GM18951 (cell line): ENCODE results near the gene ITGA3.

ENCODE experiments used
- POLR2A ChIP-seq: IDR thresholded peaks from 4 replicates; pipeline ENCODE4 v1.6.1; 2011; ENCODE audit warnings: mild to moderate bottlenecking; ENCODE audit not compliant: insufficient read length, insufficient read depth; ENCODE audit errors: extremely low read depth
- in situ Hi-C: fragments of 300-500 bp; cut with MboI; formaldehyde crosslinking; loops from one replicate; pipeline ENCODE4 v1.12.0; 2022; ENCODE audit warnings: low sequenced_read_pairs, mixed read lengths, inconsistent platforms; ENCODE audit not compliant: unreplicated experiment

Gene ITGA3

GRCh38 chr17:50063561-50064252 is 7.8 kb downstream of the ITGA3 start:
- in situ Hi-C loops, result no loop called here
- no peak for TF ChIP-seq POLR2A

DNA sequence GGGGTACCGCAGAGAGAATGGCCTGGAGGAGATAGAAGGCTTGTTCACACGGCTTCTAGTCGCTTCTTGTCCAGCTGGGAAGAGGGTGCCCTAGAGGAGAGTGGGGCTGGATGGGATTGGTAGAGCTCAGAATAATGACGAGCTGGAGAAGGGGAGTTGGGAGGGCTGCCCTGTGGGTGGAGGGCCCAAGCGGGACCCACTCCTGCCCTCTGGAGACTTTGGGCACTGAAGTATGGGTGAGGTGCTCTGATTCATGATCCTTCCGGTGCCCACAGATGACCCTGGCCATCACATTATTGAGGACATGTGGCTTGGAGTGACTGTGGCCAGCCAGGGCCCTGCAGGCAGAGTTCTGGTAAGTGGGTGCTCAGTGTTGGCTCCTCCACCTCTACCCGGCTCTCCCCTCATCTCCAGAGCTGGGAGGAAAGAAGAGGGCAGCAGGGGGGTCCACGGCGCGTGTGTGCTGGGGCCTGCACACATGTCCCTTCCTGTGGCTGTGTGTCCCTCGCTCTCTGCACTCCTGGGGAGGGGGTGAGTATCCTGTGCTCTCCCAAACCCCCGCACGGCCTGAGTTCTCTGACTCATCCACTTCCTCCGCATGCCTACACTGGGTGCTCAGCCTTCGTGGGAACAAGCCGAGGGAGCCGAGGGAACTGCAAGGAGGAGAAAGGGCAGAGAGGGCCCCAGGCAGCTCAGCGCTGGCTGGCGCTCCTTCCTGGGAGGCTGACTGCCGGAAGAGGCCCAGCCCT is 8.5 kb downstream of the ITGA3 start:
- TF ChIP-seq POLR2A, result no peak
- in situ Hi-C loops, result no loop called here

GRCh38 chr17:50065056-50065455 is 9.1 kb downstream of the ITGA3 start:
- in situ Hi-C loops, result no loop called here
- no peak for TF ChIP-seq POLR2A

- TF ChIP-seq POLR2A, result no peak
- in situ Hi-C loops, result no loop called here
These were observed 11.1 kb downstream of the ITGA3 start for GRCh38 chr17:50066995-50067394.

GRCh38 chr17:50067996-50068395 is 12.1 kb downstream of the ITGA3 start:
- no peak for TF ChIP-seq POLR2A
- in situ Hi-C loops, result no loop called here

- in situ Hi-C loops, result no loop called here
- TF ChIP-seq POLR2A, result no peak
These were observed 15.2 kb downstream of the ITGA3 start for GRCh38 chr17:50070908-50071680.

- in situ Hi-C loops, result no loop called here
These were observed 15.8 kb downstream of the ITGA3 start for GRCh38 chr17:50071692-50072091.

GRCh38 chr17:50072130-50072529 is 16.2 kb downstream of the ITGA3 start:
- no peak for TF ChIP-seq POLR2A
- in situ Hi-C loops, result no loop called here

More at GRCh38 chr17:50071692-50072091, 15.8 kb downstream of the ITGA3 start:
- TF ChIP-seq POLR2A, result no peak

- no peak for TF ChIP-seq POLR2A
- in situ Hi-C loops, result no loop called here
These were observed 17.0 kb downstream of the ITGA3 start for GRCh38 chr17:50072925-50073324.

DNA sequence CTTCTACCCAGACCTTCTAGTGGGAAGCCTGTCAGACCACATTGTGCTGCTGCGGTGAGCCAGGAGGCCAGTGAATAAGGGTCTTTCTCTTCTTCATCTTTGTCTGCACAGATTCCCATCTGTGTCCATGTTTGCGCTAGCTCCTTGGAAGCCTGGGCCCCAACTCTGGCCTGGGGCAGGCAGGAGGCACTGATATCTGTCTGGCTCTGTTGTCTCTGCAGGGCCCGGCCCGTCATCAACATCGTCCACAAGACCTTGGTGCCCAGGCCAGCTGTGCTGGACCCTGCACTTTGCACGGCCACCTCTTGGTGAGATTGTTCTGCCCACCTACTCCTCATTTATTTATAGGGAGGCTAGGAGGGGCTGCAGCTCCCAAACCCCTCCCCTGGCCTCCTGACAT is 18.3 kb downstream of the ITGA3 start:
- TF ChIP-seq POLR2A, result no peak

DNA sequence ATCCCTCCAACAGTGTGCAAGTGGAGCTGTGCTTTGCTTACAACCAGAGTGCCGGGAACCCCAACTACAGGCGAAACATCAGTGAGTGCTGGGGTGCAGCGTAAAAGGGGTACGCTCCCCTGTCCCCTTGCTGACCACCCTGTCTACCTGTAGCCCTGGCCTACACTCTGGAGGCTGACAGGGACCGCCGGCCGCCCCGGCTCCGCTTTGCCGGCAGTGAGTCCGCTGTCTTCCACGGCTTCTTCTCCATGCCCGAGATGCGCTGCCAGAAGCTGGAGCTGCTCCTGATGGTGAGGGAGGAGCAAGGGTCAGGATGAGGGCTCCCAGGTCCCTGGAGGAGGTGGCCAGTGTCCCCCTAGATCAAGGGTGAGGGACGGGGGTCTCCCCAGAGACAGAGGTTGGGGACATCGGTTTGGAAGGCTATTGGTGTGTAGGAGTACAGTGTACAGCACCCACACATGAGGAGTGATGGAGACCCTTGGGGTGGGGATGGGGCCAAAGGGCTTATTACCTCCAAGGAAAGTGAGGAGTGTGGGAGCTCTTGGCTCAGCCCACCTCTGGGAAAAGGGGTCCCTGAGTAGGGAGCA is 19.6 kb downstream of the ITGA3 start:
- in situ Hi-C loops, result no loop called here
- TF ChIP-seq POLR2A, result no peak

More for the DNA sequence above, 18.3 kb downstream of the ITGA3 start:
- in situ Hi-C loops, result no loop called here

DNA sequence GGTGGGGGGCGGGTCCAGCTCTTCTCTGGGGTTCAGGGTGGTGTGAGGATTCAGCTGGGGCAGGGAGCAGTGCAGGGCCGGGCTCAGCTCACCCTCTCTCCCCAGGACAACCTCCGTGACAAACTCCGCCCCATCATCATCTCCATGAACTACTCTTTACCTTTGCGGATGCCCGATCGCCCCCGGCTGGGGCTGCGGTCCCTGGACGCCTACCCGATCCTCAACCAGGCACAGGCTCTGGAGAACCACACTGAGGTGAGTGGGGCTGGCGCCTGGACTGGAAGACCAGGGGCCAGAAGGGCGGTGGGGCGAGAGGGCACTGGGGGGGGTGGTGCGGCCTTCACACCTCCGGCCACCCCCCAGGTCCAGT is 20.3 kb downstream of the ITGA3 start:
- in situ Hi-C loops, result no loop called here

GRCh38 chr17:50076591-50077235 is 20.8 kb downstream of the ITGA3 start:
- in situ Hi-C loops, result no loop called here
- TF ChIP-seq POLR2A, result no peak

More for the DNA sequence above, 20.3 kb downstream of the ITGA3 start:
- TF ChIP-seq POLR2A, result no peak
